Fibroblast of mammary gland (primary cell): ENCODE data around the gene NOD1.
"Not testable (repeated sequence)": the region's sequence is repeated elsewhere in the genome, so short reads cannot be mapped to it uniquely, and the experiment has no call there.

Experiments
- DNase-seq: peaks from one replicate; pipeline ENCODE4 v3.0.0-alpha.2; 2010; ENCODE audit warnings: low read depth
- H3K4me3 ChIP-seq: 2 replicates; pipeline ENCODE4 v1.5.1; 2011; ENCODE audit warnings: low read depth, mild to moderate bottlenecking, low read length, moderate library complexity; ENCODE audit not compliant: control insufficient read depth
- TF ChIP-seq, protein P1 (sequence below): conservative IDR thresholded peaks from 2 replicates; pipeline ENCODE4 v1.5.1; 2011; ENCODE audit warnings: low read depth, low read length, inconsistent platforms; ENCODE audit not compliant: control insufficient read depth, insufficient read depth

NOD1 gene

DNA sequence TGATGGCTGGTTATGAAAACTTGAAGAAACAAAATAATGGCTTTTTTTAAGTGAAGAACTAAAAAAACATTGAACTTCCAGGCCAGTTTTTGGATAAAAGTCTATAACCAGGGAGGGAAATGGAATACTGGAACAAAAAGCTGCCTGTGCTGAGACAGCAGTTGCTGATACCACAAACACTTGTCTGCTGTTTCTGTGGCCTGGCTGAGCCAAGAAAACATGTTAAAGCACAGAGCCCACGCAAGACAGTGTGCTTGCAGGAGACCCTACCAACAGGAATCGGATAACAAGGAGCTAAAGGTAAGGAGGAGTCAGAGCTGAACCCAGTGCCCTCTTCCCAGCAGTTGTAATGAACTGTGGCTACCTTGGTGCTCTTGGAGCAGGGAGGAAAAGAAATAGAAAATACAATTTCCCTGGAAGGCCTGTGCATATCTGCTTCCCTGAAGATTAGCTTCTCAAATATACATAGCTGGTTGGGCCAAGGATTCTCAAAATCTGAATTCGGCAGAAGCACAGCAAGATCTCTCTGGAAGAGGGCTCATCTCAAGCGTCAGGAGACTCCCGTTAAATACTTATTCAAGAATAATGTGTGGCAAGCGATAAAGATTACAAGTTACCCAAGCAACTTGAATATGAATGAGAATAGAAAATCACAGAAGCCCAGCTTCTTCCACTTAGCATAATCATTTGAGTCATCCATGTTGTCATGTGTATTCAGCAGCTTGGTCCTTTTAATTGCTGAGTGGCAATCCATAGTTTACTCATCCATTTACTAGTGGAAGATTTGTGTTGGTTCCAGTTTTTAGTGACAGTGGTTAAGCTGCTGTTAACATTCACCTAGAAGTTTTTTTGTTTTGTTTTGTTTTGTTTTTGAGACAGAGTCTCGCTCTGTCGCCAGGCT, 87.6 kb downstream of the NOD1 start:
- no peak overlapping the region for H3K4me3 ChIP-seq
- DNase-seq, result no peak
- TF ChIP-seq, protein P1, sequence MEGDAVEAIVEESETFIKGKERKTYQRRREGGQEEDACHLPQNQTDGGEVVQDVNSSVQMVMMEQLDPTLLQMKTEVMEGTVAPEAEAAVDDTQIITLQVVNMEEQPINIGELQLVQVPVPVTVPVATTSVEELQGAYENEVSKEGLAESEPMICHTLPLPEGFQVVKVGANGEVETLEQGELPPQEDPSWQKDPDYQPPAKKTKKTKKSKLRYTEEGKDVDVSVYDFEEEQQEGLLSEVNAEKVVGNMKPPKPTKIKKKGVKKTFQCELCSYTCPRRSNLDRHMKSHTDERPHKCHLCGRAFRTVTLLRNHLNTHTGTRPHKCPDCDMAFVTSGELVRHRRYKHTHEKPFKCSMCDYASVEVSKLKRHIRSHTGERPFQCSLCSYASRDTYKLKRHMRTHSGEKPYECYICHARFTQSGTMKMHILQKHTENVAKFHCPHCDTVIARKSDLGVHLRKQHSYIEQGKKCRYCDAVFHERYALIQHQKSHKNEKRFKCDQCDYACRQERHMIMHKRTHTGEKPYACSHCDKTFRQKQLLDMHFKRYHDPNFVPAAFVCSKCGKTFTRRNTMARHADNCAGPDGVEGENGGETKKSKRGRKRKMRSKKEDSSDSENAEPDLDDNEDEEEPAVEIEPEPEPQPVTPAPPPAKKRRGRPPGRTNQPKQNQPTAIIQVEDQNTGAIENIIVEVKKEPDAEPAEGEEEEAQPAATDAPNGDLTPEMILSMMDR, result no peak

DNA sequence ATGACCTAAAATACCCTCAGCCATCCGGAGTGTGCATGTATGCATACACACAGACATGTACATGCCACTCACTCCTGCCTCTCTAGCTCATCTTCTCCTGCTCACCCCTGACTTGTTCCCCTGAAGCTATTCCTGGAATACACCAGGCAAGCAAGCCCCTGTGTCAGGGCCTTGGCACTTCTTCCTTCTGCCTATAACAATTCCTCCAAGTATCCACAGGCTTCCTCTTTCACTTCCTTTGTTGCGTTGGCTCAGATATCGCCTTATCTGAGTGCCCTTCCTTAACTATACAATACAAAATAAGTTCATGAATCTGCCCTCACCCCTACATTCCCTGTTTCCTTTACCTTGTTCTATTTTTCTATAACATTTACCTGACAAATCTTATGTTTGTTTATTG, 88.8 kb downstream of the NOD1 start:
- TF ChIP-seq, protein P1, result no peak
- no peak overlapping the region for H3K4me3 ChIP-seq
- no peak for DNase-seq

DNA sequence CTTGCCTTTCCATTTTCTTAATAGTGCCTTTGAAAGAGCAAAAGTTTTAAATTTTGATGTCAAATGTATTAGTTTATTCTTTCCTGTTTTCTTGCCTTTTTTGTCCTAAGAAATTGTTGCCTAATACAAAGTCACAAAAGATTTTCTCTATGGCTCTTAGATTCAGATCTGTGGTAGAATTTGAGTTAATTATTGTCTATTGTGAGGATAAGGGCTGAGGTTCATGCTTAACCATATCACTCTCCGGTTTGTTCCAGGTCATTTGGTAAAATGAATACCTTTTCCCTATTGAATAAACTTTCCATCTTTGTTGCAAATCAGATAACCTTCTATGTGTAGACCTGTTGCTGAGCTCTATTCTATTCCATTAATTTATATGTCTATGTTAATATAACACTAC, 96.0 kb downstream of the NOD1 start:
- no peak overlapping the region for H3K4me3 ChIP-seq
- DNase-seq, result no peak
- TF ChIP-seq, protein P1, result no peak

DNA sequence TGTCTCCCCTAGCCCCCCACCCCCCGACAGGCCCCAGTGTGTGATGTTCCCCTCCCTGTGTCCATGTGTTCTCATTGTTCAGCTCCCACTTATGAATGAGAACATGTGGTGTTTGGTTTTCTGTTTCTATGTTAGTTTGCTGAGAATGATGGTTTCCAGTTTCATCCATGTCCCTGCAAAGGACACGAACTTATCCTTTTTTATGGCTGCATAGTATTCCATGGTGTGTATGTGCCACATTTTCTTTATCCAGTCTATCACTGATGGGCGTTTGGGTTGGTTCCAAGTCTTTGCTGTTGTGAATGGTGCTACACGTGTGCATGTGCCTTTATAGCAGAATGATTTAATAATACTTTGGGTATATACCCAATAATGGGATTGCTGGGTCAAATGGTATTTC, 97.8 kb downstream of the NOD1 start:
- not testable (repeated sequence) for H3K4me3 ChIP-seq

DNA sequence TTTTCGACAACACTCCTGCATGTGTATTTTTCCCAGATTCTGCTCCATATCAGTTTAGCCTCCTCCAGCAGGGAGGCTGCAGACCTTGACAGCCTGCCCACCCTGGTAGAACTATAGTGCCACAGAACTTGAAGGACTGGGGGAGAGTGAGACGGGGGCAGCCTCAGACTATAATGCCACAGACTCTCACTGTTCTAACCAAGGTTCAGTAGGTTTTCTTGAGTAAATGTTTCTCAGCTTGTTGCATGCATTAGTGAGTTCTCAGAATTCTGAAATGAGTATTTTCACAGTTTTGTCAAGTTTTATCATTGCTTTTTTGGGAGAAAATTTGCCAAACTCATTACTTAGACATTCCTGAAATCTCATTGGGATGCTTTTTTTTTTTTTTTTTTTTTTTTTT, 98.3 kb downstream of the NOD1 start:
- H3K4me3 ChIP-seq, result no peak overlapping the region
- DNase-seq, result no peak
- TF ChIP-seq, protein P1, result no peak

More for the DNA sequence above, 97.8 kb downstream of the NOD1 start:
- DNase-seq, result not testable (repeated sequence)

DNA sequence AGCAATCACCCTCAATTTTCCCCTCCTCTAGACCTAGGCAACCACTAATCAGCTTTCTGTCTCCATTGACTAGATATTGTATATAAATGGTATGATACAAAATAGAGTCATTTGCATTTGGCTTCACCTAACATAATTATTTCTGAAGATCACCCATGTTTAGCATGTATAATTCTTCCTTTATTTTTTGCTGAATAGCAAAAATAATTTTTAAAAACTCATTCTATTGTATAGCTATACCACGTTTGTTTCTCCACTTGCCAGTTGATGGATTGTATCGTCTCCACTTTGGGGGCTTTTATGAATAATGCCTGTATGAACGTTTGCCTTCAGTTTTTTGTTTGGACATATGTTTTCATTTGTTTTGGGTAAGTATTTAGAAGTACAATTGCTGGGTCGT, 98.8 kb downstream of the NOD1 start:
- no peak overlapping the region for H3K4me3 ChIP-seq
- no peak for DNase-seq
- TF ChIP-seq, protein P1, result no peak

DNA sequence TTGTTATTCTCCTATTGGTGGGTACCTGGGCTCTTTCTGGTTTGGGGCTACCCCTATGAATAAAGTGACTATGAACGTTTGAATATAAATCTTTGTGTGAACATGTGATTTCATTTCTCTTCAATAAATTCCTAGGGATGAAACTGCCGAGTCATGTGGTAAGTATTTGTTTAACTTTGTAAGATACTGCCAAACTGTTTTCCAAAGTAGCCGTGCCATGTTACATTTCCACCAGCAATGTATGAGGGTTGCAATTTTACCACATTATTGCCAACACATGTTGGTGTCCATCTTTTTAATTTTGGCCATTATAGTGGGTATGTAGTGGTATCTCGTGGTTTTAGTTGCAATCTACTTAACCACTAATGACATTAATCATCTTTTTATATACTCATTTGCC, 99.5 kb downstream of the NOD1 start:
- no peak overlapping the region for H3K4me3 ChIP-seq
- TF ChIP-seq, protein P1, result no peak
- peak; percentile 23 for DNase-seq
